ENCODE data around the gene ZC3H18. TPM values are rescaled to one million over a fixed set of nuclear protein-coding genes. Genes with fewer than 3 reads are reported as not detected.
"Not testable (repeated sequence)": the region's sequence is repeated elsewhere in the genome, so short reads cannot be mapped to it uniquely, and the experiment has no call there.

Gene ZC3H18
- total RNA-seq, 1 donor from 2014 or later: 13.9 TPM

DNA sequence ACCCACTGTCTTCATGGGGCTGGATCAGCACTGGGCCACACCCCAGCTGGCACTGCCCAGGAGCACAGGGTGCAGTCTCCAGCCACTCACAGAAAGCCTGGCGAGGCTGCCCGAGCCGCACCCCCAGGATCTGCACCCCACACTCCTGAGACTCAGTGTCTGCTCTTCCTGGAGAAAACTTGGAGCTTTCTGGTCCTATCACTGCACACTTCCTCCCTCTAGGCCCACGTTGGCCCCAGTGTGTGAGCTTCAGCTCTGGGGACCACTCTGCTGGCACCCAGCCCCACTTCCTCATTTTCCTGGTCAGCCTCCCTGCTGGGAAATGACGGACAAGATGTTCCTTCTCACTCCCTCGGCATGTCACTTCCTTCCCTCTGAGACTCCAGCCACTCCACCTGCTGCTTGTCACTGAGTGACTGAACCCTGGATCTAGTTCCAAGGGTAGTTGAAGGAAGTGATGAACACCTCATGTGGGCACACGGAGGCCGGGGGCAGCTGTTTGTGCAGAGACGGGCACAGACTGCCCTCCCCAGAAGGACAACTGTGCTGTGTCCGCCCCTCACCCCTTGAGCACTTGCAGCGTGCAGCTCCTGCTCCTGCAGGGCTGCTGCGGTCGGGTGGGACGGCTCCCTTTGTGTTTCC, 29.0 kb downstream of the ZC3H18 start:
- DNase-seq (ENCODE audit: low spot score in 2 of 2): no peak
- no peak for FAIRE-seq

DNA sequence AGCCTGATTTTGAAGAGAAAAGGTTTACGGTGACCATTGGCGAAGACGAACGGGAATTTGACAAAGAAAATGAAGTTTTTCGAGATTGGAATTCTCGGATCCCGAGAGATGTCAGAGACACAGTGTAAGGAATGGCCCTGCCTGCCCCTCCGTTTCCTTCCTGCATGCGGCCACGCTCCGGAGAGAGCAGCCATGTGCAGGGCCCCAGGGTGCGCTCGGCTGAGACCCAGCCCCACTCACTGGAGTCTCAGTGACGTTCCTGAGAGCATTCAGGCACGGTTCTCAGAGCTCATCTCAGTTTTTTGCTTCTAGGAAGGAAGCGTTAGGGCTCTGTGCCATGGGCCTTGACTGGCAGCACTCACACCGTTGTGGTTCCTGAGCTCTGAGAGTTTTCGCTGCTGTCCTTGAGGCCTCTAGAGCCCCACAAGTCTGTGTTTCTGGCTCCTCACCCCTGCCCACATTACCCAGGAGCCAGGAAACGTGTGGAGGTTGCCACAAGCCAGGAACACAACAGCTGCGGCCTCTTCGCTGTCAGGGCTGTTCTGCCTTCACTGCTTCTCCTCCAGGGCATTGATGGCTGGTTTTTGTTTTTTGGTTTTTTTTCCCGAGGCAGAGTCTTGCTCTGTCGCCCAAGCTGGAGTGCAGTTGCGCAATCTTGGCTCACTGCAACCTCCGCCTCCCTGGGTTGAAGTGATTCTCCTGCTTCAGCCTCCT, 29.8 kb downstream of the ZC3H18 start:
- no peak for DNase-seq (ENCODE audit: low spot score in 2 of 2)
- FAIRE-seq: no peak

DNA sequence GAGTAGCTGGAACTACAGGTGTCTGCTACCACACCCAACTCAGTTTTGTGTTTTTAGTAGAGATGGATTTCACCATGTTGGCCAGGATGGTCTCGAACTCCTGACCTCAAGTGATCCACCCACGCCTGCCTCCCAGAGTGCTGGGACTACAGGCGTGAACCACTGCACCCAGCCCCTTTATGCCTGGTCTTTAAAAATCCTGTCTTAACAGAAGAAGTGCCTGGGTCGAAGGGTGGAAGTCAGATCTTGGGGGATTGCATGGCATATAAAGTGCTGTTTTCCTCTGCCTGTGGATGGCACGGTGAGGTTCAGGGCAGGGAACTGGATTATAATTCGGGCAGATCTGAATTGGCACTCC, 30.3 kb downstream of the ZC3H18 start:
- no peak for DNase-seq (ENCODE audit: low spot score in 2 of 2)
- no peak for FAIRE-seq

GRCh38 chr16:88601313-88602036, 31.3 kb downstream of the ZC3H18 start:
- FAIRE-seq: no peak

DNA sequence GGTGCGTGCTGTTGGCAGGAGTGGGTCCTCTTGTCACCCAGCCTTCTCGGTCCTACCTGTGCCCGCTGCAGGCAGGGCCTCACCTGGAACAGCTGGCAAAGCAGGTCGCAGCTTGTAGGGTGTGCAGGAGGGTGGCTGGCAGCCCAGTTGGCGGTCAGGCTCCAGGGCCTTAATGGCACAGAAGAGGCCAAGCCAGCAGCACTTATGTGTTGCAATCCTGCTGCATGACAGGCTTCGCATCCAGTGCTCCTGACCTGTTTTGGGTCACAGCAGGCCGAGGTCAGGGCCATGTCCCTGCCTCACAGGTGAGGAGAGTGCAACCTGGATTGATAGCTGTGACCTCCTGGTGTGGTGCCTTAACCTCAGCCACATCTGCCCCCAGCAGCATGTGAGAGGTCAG, 31.9 kb downstream of the ZC3H18 start:
- FAIRE-seq: no peak

More at GRCh38 chr16:88601313-88602036, 31.3 kb downstream of the ZC3H18 start:
- no peak for DNase-seq (ENCODE audit: low spot score in 2 of 2)

GRCh38 chr16:88605186-88606147, 35.3 kb downstream of the ZC3H18 start:
- DNase-seq (ENCODE audit: low spot score in 2 of 2) (no peak), FAIRE-seq (no peak)

More for the DNA sequence above, 31.9 kb downstream of the ZC3H18 start:
- DNase-seq (ENCODE audit: low spot score in 2 of 2): no peak

GRCh38 chr16:88606148-88606757, 36.0 kb downstream of the ZC3H18 start:
- no peak for DNase-seq (ENCODE audit: low spot score in 2 of 2)
- no peak for FAIRE-seq

GRCh38 chr16:88608076-88608475, 37.9 kb downstream of the ZC3H18 start:
- DNase-seq (ENCODE audit: low spot score in 2 of 2) (no peak), FAIRE-seq (no peak)

- FAIRE-seq; DNase-seq (ENCODE audit: low spot score in 2 of 2): not testable (repeated sequence)
Measured at GRCh38 chr16:88609426-88609825, 39.2 kb downstream of the ZC3H18 start.

DNA sequence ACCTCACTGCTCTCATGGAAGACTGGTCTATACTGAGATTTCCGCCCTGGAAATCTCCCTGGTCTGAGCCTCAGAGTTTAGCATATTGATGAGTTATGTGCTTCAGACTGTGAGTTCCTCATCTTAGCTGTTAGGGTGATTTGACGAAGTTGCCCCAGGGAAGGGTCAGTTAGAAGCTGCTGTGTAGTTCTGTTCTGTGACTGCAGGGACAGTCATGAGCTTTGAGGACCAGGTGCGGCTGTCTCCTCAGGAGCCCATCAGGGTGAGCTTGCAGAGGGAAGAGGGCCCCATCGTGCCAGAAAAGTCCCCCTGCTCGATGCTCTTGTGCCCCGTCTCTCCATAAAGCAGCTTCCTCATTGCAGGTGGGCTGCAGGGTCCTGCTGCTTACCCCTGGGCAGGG, 39.9 kb downstream of the ZC3H18 start:
- FAIRE-seq: no peak
- no peak for DNase-seq (ENCODE audit: low spot score in 2 of 2)

DNA sequence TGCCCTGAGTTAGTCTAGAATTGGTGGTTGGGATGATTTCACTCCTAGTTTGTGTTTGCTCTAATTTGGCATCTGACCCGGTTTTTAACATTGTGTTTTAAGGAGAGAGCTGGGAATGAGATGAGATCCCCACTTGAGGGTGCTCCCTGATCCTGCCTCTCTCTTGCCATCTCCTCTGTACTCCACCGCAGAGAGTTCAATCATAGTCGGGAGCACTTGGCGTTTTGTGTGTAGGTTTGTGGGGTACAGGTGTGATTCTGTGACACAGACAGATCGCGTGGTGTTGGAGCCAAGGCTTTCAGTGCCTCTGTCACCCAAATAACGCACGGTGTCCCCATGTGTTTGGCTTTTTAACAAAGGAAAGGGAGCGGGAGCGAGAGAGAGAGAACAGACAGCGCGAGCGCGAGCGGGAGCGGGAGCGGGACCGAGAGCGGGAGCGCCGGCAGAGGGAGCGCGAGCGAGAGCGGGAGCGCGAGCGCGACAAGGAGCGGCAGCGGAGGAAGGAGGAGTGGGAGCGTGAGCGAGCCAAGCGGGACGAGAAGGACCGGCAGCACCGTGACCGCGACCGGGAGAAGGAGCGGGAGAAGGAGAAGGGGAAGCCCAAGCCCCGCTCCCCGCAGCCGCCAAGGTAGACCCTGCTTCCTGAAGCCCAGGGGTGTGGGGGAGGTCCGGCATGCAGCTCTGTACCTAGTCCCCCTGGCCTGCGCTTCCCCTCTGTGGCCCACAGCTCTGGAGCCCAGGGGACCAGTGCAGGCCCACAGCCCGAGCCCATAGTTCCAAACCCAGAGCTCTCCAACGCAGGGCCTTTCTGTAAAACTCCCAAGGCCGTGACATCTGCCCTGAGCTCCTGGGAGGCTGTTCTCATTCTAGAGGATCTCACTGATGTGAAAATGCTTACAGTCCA, 41.0 kb downstream of the ZC3H18 start:
- FAIRE-seq (no peak), DNase-seq (ENCODE audit: low spot score in 2 of 2) (peak in 1 of 2 donors; percentile 72)

DNA sequence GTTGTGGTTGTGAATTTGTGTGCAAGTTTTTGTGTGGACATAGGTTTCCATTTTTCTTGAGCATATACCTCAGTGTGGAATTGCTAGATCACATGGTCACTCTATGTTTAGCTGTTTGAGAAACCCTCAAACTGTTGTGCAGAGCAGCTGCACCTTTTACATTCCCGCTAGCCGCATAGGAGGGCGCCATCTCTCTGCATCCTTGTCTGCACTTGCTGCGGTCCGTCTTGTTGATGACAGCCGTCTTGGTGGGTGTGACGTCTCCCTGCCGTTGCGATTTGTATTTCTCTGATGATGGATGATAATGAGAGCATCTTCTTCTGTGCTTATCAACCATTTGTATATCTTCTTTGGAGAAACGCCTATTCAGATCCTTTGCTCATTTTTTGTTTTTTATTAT, 43.1 kb downstream of the ZC3H18 start:
- no peak for DNase-seq (ENCODE audit: low spot score in 2 of 2)
- FAIRE-seq: no peak

- DNase-seq (ENCODE audit: low spot score in 2 of 2): no peak
- FAIRE-seq: no peak
Measured at GRCh38 chr16:88613911-88614817, 44.0 kb downstream of the ZC3H18 start.

GRCh38 chr16:88614818-88615580, 44.8 kb downstream of the ZC3H18 start:
- DNase-seq (ENCODE audit: low spot score in 2 of 2) (peak in 1 of 2 donors; percentile 13), FAIRE-seq (no peak)

GRCh38 chr16:88616320-88616719, 46.1 kb downstream of the ZC3H18 start:
- DNase-seq (ENCODE audit: low spot score in 2 of 2) (no peak), FAIRE-seq (no peak)

DNA sequence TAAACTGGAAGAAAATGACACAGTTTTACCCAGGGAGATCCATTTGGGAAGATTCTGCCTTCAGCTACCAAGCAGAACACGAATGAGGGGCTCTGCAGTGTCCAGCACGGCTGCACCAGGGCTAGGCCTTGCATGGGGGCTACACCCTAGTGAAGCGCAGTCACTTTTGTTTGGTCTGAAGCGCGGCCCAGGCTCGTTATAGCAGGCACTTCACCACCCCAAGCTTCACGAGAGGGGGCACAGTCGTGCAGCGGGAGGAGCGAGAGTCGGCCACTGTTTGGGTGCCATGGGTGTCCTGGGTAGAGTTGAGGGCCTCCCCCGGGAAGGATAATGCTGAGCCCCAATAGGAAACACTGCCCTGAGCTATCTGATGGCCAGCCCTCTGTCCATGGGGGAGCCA, 46.5 kb downstream of the ZC3H18 start:
- DNase-seq (ENCODE audit: low spot score in 2 of 2): peak in 1 of 2 donors; percentile 10
- no peak for FAIRE-seq
